A673 (cell line): Measurements from ENCODE around the gene OGFOD2.

ENCODE experiments used
- CTCF ChIP-seq: fragments of 300-800, 200-600 bp; sonication (generic); conservative IDR thresholded peaks from 2 replicates; pipeline ENCODE4 v1.5.1; 2017; ENCODE audit warnings: low read depth, mild to moderate bottlenecking, antibody characterized with exemption, low read length, moderate library complexity, mixed read lengths
- EZH2 ChIP-seq: fragments of 200-600 bp; sonication (generic); IDR thresholded peaks from 2 replicates; pipeline ENCODE4 v1.6.1; 2017; ENCODE audit warnings: borderline replicate concordance, low read depth, mild to moderate bottlenecking, mixed read lengths, antibody characterized with exemption, low read length; ENCODE audit not compliant: poor library complexity, severe bottlenecking

- TF ChIP-seq CTCF (no peak), EZH2 (no peak)
Measured at GRCh38 chr12:122991623-122992275, 16.7 kb downstream of the OGFOD2 start.
